HEK293 (cell line): ENCODE results near the gene PIANP.
"Not testable (repeated sequence)": the region's sequence is repeated elsewhere in the genome, so short reads cannot be mapped to it uniquely, and the experiment has no call there.

Experiments
- KLF1 ChIP-seq: fragments of 450-650 bp; formaldehyde crosslinking; IDR thresholded peaks from 2 replicates; pipeline ENCODE4 v1.5.1; 2016; ENCODE audit warnings: missing biosample characterization, missing genetic modification characterization
- ZNF624 ChIP-seq: fragments of 450-650 bp; formaldehyde crosslinking; IDR thresholded peaks from 2 replicates; pipeline ENCODE4 v1.5.1; 2017; ENCODE audit warnings: missing biosample characterization, missing genetic modification characterization

DNA sequence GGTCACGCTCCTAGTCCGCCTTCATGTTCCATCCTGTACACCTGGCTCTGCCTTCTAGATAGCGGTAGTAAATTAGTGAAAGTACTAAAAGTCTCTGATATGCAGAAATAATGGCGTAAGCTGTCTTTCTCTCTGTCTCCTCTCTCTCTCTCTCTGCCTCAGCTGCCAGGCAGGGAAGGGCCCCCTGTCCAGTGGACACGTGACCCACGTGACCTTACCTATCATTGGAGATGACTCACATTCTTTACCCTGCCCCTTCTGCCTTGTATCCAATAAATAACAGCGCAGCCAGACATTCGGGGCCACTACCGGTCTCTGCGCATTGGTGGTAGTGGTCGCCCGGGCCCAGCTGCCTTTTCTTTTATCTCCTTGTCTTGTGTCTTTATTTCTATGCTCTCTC, 41.5 kb upstream of the PIANP start:
- not testable (repeated sequence) for TF ChIP-seq ZNF624, KLF1 (tag by site-specific recombination)
